Measurements from ENCODE around the gene AEBP1. TPM values are rescaled to one million over a fixed set of nuclear protein-coding genes. Genes with fewer than 3 reads are reported as not detected.
A peak's percentile ranks its signal among the peaks of the same experiment; 100 is the strongest.

The AEBP1 gene
- total RNA-seq, 1 experiment from 2014 or later = 49.3 TPM

- no peak overlapping the region for H3K9ac ChIP-seq (ENCODE audit: extremely low read depth, insufficient read length, low read length)
- H3K23me2 ChIP-seq (ENCODE audit: insufficient read length, low read depth, low read length, poor library complexity, severe bottlenecking) = no peaks in the 10 kb centered on the region
- H3K56ac ChIP-seq (ENCODE audit: insufficient read length, low read depth, low read length) = no peak overlapping the region
Measured at GRCh38 chr7:44077681-44078091, 26.5 kb upstream of the AEBP1 start.

More at GRCh38 chr7:44077681-44078091, 26.5 kb upstream of the AEBP1 start:
- H3K4me2 ChIP-seq (ENCODE audit: insufficient read depth, insufficient read length, low read length) = no peak overlapping the region
- Mint-ChIP-seq H3K4me3 (no peak overlapping the region), H3K4me1 (peaks cover 7 to 10% of the 10 kb centered on the region in 2 experiments; a peak in 2 of 4 replicates), H3K36me3 (ENCODE audit: insufficient read depth in 1 of 3, low read depth in 3 of 3) (peaks cover 19 to 59% (median 52%) of the 10 kb centered on the region in 3 experiments), H3K27ac (peak overlapping the region in 1 of 3 experiments; percentile 45; a peak in 1 of 7 replicates), H3K9me3 (no peaks in the 10 kb centered on the region), H3K27me3 (ENCODE audit: low read depth) (no peaks in the 10 kb centered on the region)
- H2AFZ ChIP-seq (ENCODE audit: low read length) = no peak overlapping the region
- H4K91ac ChIP-seq (ENCODE audit: insufficient read length, low read depth, low read length) = no peak overlapping the region
- no peak overlapping the region for H3K23ac ChIP-seq (ENCODE audit: insufficient read length, low read depth, low read length)
- H3K4me1 ChIP-seq (ENCODE audit: insufficient read depth, low read length) = peaks cover 4% of the 10 kb centered on the region; the same call in 1 of the 2 replicates
- H4K8ac ChIP-seq (replicated peaks; ENCODE audit: insufficient read length, low read depth, low read length) = no peak overlapping the region
- H2BK15ac ChIP-seq (ENCODE audit: low read depth, low read length) = no peak overlapping the region
- no peak overlapping the region for H3K27ac ChIP-seq (ENCODE audit: insufficient read length, low read depth, low read length)
- H2BK120ac ChIP-seq (ENCODE audit: low read depth, low read length, poor library complexity, severe bottlenecking) = no peak overlapping the region
- no peak for DNase-seq
- no peaks in the 10 kb centered on the region for H3K79me2 ChIP-seq (ENCODE audit: insufficient read depth, low read length)
- WGBS (ENCODE audit: extremely low coverage, insufficient read length, low lambda C conversion rate) = no CpG with 5 or more reads among the region's 5 CpGs
- no peak for TF ChIP-seq CTCF (conservative IDR thresholded peaks at IDR 0.05)
- no peak overlapping the region for H3K4ac ChIP-seq (ENCODE audit: low read depth, low read length)
- H4K20me1 ChIP-seq (ENCODE audit: control insufficient read depth, insufficient read depth, insufficient read length) = no peaks in the 10 kb centered on the region
- no peaks in the 10 kb centered on the region for H3K79me1 ChIP-seq (ENCODE audit: insufficient read depth, low read depth, low read length, poor library complexity, severe bottlenecking)
- no peaks in the 10 kb centered on the region for H3K9me3 ChIP-seq (ENCODE audit: control insufficient read depth, low read depth, low read length)
- no peak overlapping the region for H2AK5ac ChIP-seq (ENCODE audit: insufficient read length, low read length)
- no peak overlapping the region for H2BK5ac ChIP-seq (ENCODE audit: insufficient read length, low read length)
- no peak overlapping the region for H3T11ph ChIP-seq (ENCODE audit: low read length)
- H3K18ac ChIP-seq (ENCODE audit: insufficient read length, low read depth, low read length) = no peak overlapping the region
- H2BK12ac ChIP-seq (ENCODE audit: insufficient read length, low read depth, low read length) = no peak overlapping the region
- H3K27me3 ChIP-seq (ENCODE audit: insufficient read depth, low read length) = no peaks in the 10 kb centered on the region
- H4K5ac ChIP-seq (ENCODE audit: insufficient read length, low read depth, low read length) = no peak overlapping the region
- H3K14ac ChIP-seq (ENCODE audit: insufficient read depth, low read length) = no peak overlapping the region
- no peak overlapping the region for H2BK20ac ChIP-seq (ENCODE audit: low read depth, low read length, poor library complexity, severe bottlenecking)
